Measurements from ENCODE around the gene TMCC3.

- TF ChIP-seq CTCF (IDR thresholded peaks at IDR 0.05) (no peak), POLR2A (IDR thresholded peaks at IDR 0.05) (no peak), EP300 (IDR thresholded peaks at IDR 0.05) (no peak)
Observed at GRCh38 chr12:94694732-94695131, 44.4 kb upstream of the TMCC3 start.

Data from tibial nerve (tissue), 4 donors.